Measurements from ENCODE around the gene DNLZ.

GRCh38 chr9:136328622-136329041, 34.9 kb downstream of the DNLZ start:
- TF ChIP-seq CTCF (IDR thresholded peaks at IDR 0.05) (no peak), POLR2A (IDR thresholded peaks at IDR 0.05) (no peak)
